Stimulated activated CD4-positive, alpha-beta T cell treated with anti-CD3 and anti-CD28 coated beads, Interleukin-15, amount 100 ng/mL, for 1 hour (primary cell): ENCODE measurements around the gene OLR1.
"Not testable (repeated sequence)": the region's sequence is repeated elsewhere in the genome, so short reads cannot be mapped to it uniquely, and the experiment has no call there.

Source experiments
- DNase-seq, 2 donors: peaks; one replicate each; pipeline ENCODE4 v3.0.0-alpha.2; 2020; ENCODE audit warnings: low read depth in 1 of 2, low spot score in 1 of 2

OLR1 gene

DNA sequence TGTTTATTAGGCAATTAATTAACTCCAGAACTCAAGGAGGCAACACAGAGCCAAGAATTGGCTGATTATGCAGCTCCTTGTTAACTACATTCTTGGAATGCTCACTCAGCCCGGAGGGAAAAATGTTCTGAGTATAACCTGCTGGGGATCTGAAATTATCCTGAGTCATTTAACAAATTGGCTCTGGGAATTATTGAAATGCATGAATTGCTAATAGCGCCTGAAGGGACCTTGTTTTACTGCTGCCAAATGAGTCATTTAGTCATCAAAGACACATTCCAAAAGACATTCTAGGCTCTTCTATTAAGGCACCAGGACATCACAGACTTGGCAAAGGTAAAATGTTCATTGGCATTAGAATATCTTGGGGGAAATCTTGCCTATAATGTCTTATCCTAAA, 19.9 kb upstream of the OLR1 start:
- DNase-seq: no peak

GRCh38 chr12:10190558-10191388, 18.8 kb upstream of the OLR1 start:
- DNase-seq: peak in 1 of 2 donors; percentile 18

GRCh38 chr12:10189653-10190052, 17.7 kb upstream of the OLR1 start:
- no peak for DNase-seq

DNA sequence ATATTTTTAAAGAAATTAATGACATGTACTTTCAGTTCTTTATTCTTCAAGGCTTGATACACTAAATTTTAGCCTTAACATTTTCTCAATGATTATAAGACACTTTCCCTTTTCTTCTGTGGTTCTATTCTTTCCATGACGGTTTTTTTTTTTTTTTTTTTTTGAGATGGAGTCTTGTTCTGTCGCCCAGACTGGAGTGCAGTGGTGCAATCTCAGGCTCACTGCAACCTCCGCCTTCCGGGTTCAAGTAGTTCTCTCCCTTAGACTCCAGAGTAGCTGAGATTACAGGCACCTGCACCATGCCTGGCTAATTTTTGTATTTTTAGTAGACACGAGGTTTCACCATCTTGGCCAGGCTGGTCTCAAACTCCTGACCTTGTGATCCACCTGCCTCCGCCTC, 15.0 kb upstream of the OLR1 start:
- not testable (repeated sequence) for DNase-seq

- no peak for DNase-seq
These were observed 14.4 kb upstream of the OLR1 start for GRCh38 chr12:10186299-10186698.

GRCh38 chr12:10184261-10184843, 12.4 kb upstream of the OLR1 start:
- no peak for DNase-seq

- no peak for DNase-seq
These were observed 10.6 kb upstream of the OLR1 start for GRCh38 chr12:10182354-10183049.

- no peak for DNase-seq
These were observed 7.8 kb upstream of the OLR1 start for GRCh38 chr12:10179776-10180181.

GRCh38 chr12:10178821-10179220, 6.9 kb upstream of the OLR1 start, which contains the start of gene TMEM52B:
Gene TMEM52B (plus strand): TSS chr12:10179032. CDS start chr12:10179575, 543 bp downstream.
- no peak for DNase-seq

DNA sequence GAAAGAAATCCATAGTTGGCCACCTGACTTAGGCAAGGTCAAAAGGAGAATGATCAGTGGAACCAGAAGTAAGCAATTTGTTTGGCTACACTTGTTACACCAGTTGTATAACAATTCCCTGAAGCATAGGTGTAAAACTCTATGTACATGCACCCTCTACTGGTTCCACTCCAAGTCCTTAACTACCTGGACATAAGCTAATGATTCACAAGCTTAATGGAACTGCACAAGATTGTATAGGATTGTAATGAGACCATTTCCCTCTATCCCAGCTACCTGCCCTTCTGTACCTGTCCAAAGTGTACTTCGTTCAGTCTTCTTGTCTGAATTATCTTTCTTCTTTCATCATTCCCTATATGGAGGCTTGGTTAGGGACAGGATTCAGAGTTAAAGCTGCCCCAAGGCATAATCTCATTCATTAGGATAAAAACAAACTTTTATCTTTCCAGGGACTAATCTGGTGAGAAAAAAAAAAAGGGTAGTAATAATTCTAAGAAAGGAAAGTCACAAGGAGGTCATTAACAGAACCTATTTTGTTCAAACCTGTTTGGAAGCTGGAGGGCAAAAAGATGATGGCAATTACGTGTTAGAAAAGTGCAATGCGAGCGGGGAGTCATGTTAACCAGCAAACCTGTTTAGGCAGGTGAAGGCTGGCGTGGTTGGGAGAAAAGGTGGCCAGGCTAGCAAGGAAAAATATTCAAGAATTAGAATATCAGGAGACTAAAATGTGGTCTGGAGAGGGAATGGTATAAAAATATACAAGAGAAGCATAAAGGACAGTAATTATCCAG, 4.1 kb upstream of the OLR1 start:
- no peak for DNase-seq

DNA sequence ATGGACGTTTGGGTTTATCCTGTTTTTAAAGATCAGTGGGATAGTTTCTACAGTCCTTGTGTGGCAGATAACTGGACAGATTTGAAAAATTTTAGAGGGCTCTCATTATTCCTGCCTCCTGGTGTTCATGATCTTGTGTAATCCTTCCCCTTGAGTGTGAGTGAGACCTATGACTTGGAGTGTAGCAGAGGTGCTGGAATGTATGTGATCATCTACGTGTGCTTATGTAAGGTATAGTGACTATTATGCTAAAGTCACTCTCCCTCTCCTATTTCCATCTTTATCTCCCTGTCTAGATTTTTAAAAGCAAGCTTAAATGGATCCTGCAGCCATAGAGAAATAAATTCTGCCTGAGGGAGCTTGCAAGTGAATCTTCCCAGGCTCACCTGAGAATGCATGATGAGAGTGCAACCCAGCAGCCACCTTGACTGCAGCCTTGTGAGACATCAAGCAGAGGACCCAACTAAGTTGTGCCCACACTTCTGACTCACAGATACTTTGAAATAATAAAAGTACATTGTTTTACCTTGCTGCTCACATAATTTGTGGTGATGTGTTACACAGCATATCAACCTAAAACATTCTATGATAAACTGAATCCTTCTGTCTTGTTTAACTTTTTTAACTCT, 3.2 kb upstream of the OLR1 start:
- no peak for DNase-seq

GRCh38 chr12:10170216-10170615, 1.7 kb downstream of the OLR1 start:
- no peak for DNase-seq

DNA sequence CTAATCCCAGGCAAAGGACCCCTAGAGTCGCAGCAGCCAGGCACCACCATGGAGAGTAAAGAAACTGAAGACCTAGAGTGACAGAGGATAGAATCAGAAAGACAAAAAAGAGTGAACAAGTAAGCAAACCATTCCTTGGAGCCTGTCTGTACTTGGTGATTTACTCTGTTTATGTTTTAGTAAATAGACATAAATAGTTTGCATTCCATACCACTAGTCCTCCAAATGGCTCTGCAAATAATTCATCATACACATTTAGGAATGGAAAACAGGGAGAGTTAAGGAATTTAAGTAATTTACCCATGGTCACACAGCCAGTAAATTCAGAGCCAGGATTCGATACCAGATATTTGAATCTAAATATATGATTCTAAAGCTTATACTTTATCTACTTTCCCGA, 2.8 kb downstream of the OLR1 start:
- DNase-seq: no peak

DNA sequence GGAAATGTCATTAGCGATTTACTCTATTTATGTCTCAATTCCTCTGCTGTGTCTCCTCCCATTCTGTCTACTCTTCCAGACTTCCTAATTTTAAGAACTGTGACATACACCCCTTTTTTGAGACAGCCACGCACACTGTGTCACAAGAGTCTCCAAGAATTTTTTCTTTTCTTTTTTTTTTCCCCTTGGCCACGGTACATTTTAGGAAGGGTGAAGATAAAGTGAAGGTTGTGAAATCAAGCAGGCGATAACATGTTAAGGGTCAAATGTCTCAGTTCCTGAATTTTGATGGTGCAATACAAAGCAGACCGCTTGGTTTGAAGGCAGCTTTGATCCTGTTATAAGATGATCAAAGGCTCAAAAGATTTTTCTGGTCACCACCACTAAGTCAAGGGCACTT, 4.3 kb downstream of the OLR1 start:
- no peak for DNase-seq

GRCh38 chr12:10165421-10165820, 6.5 kb downstream of the OLR1 start:
- no peak for DNase-seq

- no peak for DNase-seq
These were observed 8.8 kb downstream of the OLR1 start for GRCh38 chr12:10163084-10163483.

DNA sequence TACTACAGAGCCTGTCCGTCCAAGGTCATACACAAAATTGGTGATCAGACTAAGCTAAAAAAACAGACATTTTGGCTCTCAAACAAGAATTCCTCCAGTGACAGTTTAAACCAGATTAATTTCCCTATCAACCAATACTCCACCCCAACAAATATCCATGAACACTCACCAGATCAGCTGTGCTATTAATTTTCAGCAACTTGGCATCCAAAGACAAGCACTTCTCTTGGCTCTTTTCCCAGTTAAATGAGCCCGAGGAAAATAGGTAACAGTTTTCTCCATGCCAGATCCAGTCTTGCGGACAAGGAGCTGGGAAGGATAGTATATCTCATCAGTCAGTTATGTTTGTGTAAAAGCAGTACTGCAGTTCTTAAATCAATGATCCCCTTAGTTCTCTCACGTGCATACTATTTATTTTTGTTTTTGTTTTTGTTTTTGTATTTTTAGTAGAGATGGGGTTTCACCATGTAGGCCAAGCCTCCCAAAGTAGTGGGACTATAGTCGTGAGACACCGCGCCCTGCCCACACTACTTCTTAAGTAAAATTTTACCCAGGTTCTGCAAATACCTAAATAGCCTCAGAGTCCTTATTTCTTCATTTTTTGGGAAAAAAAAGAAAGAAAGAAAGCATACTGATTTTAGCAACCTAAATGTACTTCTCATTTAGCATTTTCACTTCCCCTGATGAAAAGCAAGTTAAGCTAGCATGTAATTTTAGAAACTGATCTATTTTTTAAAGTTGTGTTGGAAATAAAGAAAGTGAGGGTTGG, 11.1 kb downstream of the OLR1 start:
- no peak for DNase-seq

- no peak for DNase-seq
These were observed 12.7 kb downstream of the OLR1 start for GRCh38 chr12:10159280-10159679.

DNA sequence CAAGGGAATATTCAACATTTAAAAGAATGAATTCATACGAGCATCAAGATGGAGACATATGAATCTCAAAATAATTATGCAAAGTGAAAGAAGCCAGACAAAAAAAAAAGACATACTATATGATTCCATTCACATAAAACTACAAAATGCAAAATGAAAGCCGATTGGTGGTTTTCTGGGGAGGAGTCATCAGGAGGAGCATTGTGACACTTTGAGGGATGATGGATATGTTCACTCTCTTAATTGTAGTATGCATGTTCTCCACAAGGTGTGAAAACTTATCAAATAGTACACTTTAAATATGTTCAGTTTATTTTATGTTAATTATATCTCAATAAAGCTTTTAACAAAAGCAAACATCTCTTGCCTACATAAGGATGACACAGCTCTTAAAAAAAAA, 13.5 kb downstream of the OLR1 start:
- DNase-seq: no peak

DNA sequence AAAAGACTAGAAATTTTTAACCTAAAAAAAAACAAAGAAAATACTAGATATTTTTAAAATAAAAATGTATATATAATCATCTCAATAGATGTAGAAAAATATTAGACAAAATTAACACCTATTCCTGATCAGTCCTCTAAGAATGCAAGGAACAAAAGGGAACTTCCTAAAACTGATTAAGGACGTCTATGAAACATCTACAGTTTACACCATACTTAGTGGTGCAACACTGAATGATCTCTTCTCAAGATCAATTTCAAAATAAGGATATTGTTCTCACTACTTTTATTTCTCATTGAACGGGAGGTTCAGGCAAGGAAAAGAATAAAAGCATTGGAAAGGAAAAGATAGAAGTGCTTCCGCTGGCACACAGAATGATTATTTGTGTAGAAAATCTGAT, 16.0 kb downstream of the OLR1 start:
- DNase-seq: no peak
